MM.1S (cell line): ENCODE measurements around the gene PTPRN2.

ENCODE experiments used
- DNase-seq: peaks from one replicate; pipeline ENCODE4 v3.0.0-alpha.2; 2015
- H2AFZ ChIP-seq: fragments of 300-600 bp; sonication (generic); 2 replicates; pipeline ENCODE4 v1.6.0; 2016; ENCODE audit warnings: antibody characterized with exemption, low read length
- H3F3A ChIP-seq: fragments of 300-600 bp; sonication (generic); 2 replicates; pipeline ENCODE4 v1.6.1; 2016; ENCODE audit warnings: mild to moderate bottlenecking, antibody characterized with exemption, low read length, moderate library complexity, mixed read lengths; ENCODE audit not compliant: insufficient read depth
- H3K27ac ChIP-seq: fragments of 300-600 bp; sonication (generic); 2 replicates; pipeline ENCODE4 v1.5.1; 2016; ENCODE audit warnings: mild to moderate bottlenecking, low read length
- H3K27me3 ChIP-seq: fragments of 300-600 bp; sonication (generic); replicated peaks from 2 replicates; pipeline ENCODE4 v1.6.0; 2016; ENCODE audit warnings: low read length; ENCODE audit not compliant: insufficient read depth
- H3K36me3 ChIP-seq: fragments of 300-600 bp; sonication (generic); replicated peaks from 2 replicates; pipeline ENCODE4 v1.6.1; 2016; ENCODE audit warnings: mild to moderate bottlenecking, low read length, mixed read lengths; ENCODE audit not compliant: insufficient read depth
- H3K4me1 ChIP-seq: fragments of 300-600 bp; sonication (generic); 2 replicates; pipeline ENCODE4 v1.6.1; 2016; ENCODE audit warnings: low read length, mixed read lengths
- H3K4me2 ChIP-seq: fragments of 300-600 bp; sonication (generic); 2 replicates; pipeline ENCODE4 v1.6.0; 2016; ENCODE audit warnings: low read depth, low read length
- H3K4me3 ChIP-seq: fragments of 300-600 bp; sonication (generic); 2 replicates; pipeline ENCODE4 v1.5.1; 2016; ENCODE audit warnings: low read length, mixed read lengths
- H3K79me2 ChIP-seq: fragments of 300-600 bp; sonication (generic); 2 replicates; pipeline ENCODE4 v1.6.1; 2016; ENCODE audit warnings: mixed run types, low read length, mixed read lengths
- H3K9ac ChIP-seq: fragments of 300-600 bp; sonication (generic); 2 replicates; pipeline ENCODE4 v1.6.1; 2016; ENCODE audit warnings: low read length, mixed read lengths
- H3K9me2 ChIP-seq: fragments of 300-600 bp; sonication (generic); replicated peaks from 2 replicates; pipeline ENCODE4 v1.6.1; 2016; ENCODE audit warnings: mild to moderate bottlenecking, low read length, mixed read lengths; ENCODE audit not compliant: insufficient read depth
- H3K9me3 ChIP-seq: fragments of 300-600 bp; sonication (generic); replicated peaks from 2 replicates; pipeline ENCODE4 v1.6.1; 2016; ENCODE audit warnings: mild to moderate bottlenecking, low read length, mixed read lengths; ENCODE audit not compliant: insufficient read depth
- H4K20me1 ChIP-seq: fragments of 300-600 bp; sonication (generic); 2 replicates; pipeline ENCODE4 v1.6.1; 2016; ENCODE audit warnings: mild to moderate bottlenecking, low read length, moderate library complexity, mixed read lengths; ENCODE audit not compliant: insufficient read depth
- EZH2 ChIP-seq: fragments of 300-600 bp; sonication (generic); optimal IDR thresholded peaks from 2 replicates; pipeline ENCODE3; 2017; ENCODE audit warnings: low read depth, mild to moderate bottlenecking, antibody characterized with exemption, low read length, mixed read lengths
- EZH2phosphoT487 ChIP-seq: fragments of 300-600 bp; sonication (generic); IDR thresholded peaks from 2 replicates; pipeline ENCODE4 v1.6.1; 2018; ENCODE audit warnings: antibody characterized with exemption, low read length
- TF ChIP-seq, protein P1 (sequence below): fragments of 300-600 bp; sonication (generic); IDR thresholded peaks from 2 replicates; pipeline ENCODE4 v1.5.1; 2016; ENCODE audit warnings: antibody characterized with exemption, low read length, mixed read lengths

Gene PTPRN2

DNA sequence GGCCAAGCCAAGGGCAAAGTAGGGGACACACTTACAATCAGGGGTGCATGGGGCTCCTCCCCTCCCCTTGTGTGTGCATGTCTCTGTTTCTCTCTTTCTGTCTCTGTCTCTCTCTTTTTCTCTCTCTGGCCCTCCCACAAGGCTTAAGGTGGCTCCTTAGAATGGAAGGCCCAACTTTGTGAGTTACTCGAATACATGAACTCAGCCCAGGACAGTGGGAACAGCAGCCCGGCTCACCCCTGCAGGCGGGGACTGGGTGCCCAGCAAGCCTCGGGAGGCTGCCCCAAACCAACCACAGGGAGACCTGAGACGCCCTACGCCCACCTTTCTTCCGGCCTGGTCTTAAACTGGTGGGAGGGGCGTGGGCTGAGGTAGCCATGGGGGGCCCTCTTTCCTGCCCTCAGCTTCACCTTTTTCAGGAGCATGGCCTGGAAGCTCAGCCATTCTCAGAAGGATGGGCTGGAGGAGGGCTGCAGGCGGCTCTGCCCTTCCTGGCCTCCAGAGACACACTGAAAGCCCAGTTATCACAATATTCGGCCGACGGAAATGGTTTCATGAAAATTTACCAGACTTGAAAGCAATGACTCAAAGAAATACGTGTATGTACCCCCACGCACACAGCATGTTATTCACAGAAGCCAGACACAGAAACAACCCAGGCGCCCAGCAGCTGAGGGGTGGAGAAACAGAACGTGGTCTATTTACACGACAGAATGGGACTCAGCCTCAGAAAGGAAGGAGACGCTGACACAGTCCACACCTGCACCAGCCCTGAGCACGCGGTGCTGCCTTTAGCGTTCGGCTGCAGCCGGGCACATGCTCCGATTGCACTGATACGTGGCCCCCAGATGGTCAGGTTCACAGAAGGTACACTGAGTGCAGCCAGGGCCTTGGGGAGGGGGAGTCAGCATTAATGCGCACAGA, 229.5 kb downstream of the PTPRN2 start:
- Histone ChIP-seq H2AFZ (no peak overlapping the region), H3K9ac (no peak overlapping the region), H3K27ac (no peak overlapping the region), H3K4me3 (no peak overlapping the region), H3K9me2 (no peaks in the 10 kb centered on the region), H3K4me1 (no peaks in the 10 kb centered on the region), H3F3A (no peaks in the 10 kb centered on the region), H3K36me3 (no peaks in the 10 kb centered on the region), H3K27me3 (peaks cover 53% of the 10 kb centered on the region), H4K20me1 (no peaks in the 10 kb centered on the region), H3K9me3 (no peaks in the 10 kb centered on the region), H3K4me2 (no peak overlapping the region), H3K79me2 (no peaks in the 10 kb centered on the region)
- no peak for TF ChIP-seq EZH2phosphoT487
- TF ChIP-seq, protein P1, sequence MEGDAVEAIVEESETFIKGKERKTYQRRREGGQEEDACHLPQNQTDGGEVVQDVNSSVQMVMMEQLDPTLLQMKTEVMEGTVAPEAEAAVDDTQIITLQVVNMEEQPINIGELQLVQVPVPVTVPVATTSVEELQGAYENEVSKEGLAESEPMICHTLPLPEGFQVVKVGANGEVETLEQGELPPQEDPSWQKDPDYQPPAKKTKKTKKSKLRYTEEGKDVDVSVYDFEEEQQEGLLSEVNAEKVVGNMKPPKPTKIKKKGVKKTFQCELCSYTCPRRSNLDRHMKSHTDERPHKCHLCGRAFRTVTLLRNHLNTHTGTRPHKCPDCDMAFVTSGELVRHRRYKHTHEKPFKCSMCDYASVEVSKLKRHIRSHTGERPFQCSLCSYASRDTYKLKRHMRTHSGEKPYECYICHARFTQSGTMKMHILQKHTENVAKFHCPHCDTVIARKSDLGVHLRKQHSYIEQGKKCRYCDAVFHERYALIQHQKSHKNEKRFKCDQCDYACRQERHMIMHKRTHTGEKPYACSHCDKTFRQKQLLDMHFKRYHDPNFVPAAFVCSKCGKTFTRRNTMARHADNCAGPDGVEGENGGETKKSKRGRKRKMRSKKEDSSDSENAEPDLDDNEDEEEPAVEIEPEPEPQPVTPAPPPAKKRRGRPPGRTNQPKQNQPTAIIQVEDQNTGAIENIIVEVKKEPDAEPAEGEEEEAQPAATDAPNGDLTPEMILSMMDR = no peak
- no peak for TF ChIP-seq EZH2
- DNase-seq = no peak

DNA sequence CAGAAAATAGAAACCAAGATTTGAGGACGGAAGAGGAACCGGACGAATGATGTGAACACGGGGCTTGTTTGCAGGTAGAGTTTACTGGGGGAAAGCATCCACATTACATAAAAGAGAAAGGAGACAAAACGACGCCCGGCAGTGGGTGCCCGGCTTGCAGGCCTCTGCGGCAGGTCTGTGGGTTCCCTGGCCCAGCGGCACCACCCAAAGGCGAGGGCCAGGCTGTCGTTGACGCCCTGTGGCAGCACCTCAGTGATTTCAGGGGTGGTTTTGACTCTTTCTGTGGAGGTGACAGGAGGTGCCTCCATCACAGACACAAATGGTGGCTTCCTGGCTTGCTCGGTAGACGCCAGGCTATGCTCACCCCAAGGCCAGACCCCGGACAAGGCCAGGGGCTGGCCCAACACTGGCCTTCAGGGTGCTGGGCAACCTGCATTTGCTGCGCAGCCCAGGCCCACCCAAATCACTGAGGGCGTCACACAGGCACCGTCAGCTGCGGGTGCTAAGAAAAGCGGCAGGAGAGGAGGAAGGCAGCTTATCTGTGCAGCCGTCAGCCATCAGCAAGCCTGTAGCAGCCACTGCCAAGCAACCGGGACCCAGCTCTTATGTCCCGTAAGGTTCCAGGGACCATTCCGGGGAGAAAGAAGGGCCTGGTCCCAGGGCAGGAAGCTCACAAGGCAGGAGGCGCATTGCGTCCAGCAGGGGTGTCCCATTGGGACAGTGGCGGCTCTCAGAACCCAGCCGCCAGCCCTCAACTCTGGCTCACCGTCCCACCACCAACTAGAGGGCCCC, 230.3 kb downstream of the PTPRN2 start:
- H3K27me3 ChIP-seq = peaks cover 57% of the 10 kb centered on the region

DNA sequence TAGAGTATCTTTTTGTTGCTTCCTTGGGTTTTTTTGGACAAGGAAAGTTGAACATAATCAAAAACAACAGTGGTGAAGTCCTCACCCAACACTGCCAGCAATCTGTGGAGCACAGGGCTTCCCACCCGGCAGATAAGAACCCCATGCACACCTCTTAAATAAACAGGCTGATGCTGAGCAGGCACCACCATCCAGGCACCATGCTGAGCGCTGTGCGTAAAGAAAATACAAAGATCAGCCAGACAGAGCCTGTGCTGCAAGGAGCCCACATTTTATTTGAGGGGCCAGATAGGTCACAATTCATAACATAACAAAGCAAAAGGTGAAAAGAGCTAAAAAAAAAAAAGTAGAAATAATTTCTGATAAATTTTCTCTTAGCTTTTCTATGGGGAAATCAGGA, 231.2 kb downstream of the PTPRN2 start:
- H3K27me3 ChIP-seq = peaks cover 58% of the 10 kb centered on the region
- no peaks in the 10 kb centered on the region for H3K36me3 ChIP-seq
- DNase-seq = no peak
- no peak overlapping the region for H3K27ac ChIP-seq
- no peak for TF ChIP-seq EZH2phosphoT487
- TF ChIP-seq EZH2 = no peak
- TF ChIP-seq, protein P1 = no peak
- no peaks in the 10 kb centered on the region for H3K79me2 ChIP-seq
- H3K9ac ChIP-seq = no peak overlapping the region
- H3K4me1 ChIP-seq = no peaks in the 10 kb centered on the region
- no peak overlapping the region for H2AFZ ChIP-seq
- H3K4me3 ChIP-seq = no peak overlapping the region
- no peaks in the 10 kb centered on the region for H3K9me2 ChIP-seq
- no peaks in the 10 kb centered on the region for H3K9me3 ChIP-seq
- H3F3A ChIP-seq = no peaks in the 10 kb centered on the region
- H3K4me2 ChIP-seq = no peak overlapping the region
- no peaks in the 10 kb centered on the region for H4K20me1 ChIP-seq

More for the DNA sequence above, 230.3 kb downstream of the PTPRN2 start:
- Histone ChIP-seq H2AFZ (no peak overlapping the region), H3K4me2 (no peak overlapping the region), H3K9me2 (no peaks in the 10 kb centered on the region), H3K4me1 (no peaks in the 10 kb centered on the region), H3K9ac (no peak overlapping the region), H3K79me2 (no peaks in the 10 kb centered on the region), H3K9me3 (no peaks in the 10 kb centered on the region), H4K20me1 (no peaks in the 10 kb centered on the region), H3K4me3 (no peak overlapping the region), H3F3A (no peaks in the 10 kb centered on the region), H3K27ac (no peak overlapping the region), H3K36me3 (no peaks in the 10 kb centered on the region)
- TF ChIP-seq EZH2 (no peak), EZH2phosphoT487 (no peak)
- TF ChIP-seq, protein P1 = no peak
- DNase-seq = no peak
